Stimulated activated CD8-positive, alpha-beta memory T cell treated with anti-CD3 and anti-CD28 coated beads, Interleukin-15, amount 100 ng/mL, for 24 hours (primary cell): ENCODE measurements around the gene FCHO2.
"Not testable (repeated sequence)": the region's sequence is repeated elsewhere in the genome, so short reads cannot be mapped to it uniquely, and the experiment has no call there.

Experiments used
- DNase-seq: peaks from one replicate; pipeline ENCODE4 v3.0.0-alpha.2; 2020; ENCODE audit warnings: low read depth

FCHO2 gene

DNA sequence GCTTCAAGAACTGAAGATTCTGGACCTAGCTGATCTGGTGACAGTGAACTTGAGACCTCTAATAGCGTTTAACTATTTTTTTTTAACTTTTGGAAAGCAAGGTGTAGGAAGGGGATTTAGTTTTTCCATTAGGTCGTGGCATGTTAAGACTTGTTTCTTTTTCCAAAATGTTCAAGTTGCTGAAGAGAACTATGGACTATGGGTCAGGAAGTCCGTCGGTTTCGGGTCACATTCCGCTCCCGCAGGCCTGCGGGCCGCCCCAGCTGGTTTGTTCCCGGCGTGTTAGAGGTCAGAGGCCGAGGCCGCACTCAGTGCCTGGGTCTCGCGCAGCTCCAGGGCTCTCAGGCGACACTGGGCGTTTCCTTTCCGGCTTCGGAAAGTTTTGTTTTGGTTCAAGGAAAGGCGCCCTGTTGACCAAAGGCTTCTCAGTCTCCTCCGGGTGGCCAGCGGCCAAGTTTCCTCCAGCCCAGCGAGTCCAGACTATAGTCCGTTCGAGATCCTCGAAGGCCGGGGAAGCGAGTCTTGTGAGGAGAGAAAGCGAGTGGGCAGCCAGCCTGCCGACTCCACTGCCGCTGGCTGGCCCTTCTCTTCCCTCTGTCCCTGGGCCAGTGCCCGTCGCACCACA lies 586 bp upstream of the FCHO2 start:
- no peak for DNase-seq

DNA sequence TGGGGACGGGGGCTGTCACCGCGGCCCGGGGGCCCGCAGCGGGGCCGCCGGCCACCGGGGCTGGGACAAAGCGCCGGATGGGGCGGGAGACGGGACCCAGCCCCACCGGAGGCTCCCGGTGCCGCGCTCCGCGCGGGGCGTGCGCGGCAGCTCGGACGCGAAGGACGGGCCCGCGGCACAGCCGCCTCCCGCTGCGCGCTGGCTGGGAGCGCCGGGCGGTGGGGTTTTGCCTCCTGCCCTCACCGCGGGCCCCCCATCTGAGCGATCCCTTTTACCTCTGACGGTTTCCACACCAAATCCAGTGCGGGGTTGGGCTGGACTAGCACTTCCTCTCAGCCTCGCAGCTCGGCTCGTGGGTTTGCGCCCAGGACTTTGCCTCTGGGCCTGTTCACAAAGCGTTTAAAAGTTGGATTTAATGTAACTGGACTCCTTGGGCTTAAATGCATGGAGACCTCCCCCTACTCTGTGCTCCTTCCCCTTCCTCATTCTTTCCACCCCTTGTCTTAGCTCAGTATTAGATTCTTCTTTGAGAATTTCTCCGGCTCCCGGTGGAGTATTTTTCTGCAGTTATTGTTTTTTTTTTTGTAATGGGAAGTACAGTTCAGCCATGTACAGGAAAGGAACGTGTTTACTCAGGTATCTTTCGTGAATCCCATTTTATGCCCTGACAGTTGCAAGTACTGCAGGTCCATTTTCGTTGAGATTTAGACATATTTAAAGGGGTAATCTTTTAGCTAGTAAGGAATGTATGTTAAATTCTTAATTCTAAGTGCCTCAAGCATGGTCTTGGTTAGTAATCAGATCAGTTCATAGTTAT lies 691 bp downstream of the FCHO2 start:
- peak; percentile 4 for DNase-seq

DNA sequence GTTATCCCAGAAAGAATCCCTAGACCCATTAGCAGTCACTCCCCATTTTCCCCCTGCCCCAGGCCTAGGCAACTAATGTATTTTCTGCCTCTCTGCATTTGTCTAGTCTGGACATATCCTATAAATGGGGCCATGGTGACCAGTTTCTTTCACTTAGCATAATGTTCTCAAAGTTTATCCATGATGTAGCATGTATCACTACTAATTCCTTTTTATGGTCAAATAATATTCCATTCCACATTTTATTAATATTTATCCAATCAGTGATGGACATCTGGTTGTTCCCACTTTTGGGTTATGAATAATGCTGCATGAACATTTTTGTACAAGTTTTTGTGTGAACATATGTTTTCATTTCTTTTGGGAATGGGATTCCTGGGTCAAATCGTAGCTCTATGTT lies 1.5 kb downstream of the FCHO2 start:
- no peak for DNase-seq

DNA sequence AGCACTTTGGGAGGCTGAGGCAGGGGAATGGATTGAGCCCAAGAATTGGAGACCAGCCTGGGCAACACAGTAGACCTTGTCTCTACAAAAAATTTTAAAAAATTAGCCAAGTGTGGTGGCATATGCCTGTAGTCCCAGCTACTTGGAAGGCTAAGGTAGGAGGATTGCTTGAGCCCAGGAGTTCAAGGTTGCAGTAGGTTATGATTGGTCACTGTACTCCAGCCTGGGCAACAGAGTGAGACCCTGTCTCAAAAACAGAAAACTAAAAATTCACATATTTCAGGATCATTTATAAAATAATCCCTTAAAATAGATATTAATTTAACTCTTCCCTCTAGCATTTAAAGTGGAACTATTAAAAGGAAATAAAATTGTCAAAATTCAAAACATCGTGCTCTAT lies 3.4 kb downstream of the FCHO2 start:
- DNase-seq, result no peak

DNA sequence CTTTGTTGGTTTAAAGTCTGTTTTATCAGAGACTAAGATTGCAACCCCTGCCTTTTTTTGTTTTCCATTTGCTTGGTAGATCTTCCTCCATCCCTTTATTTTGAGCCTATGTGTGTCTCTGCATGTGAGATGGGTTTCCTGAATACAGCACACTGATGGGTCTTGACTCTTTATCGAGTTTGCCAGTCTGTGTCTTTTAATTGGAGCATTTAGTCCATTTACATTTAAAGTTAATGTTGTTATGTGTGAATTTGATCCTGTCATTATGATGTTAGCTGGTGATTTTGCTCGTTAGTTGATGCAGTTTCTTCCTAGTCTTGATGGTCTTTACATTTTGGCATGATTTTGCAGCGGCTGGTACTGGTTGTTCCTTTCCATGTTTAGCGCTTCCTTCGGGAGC lies 18.6 kb downstream of the FCHO2 start:
- DNase-seq, result not testable (repeated sequence)

DNA sequence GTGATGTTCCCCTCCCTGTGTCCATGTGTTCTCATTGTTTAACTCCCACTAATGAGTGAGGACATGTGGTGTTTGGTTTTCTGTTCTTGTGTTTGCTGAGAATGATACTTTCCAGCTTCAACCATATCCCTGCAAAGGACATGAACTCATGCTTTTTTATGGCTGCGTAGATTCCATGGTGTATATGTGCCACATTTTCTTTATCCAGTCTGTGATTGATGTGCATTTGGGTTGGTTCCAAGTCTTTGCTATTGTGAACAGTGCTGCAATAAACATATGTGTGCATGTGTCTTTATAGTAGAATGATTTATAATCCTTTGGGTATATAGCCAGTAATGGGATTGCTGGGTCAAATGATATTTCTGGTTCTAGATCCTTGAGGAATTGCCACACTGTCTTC lies 21.0 kb downstream of the FCHO2 start:
- not testable (repeated sequence) for DNase-seq

DNA sequence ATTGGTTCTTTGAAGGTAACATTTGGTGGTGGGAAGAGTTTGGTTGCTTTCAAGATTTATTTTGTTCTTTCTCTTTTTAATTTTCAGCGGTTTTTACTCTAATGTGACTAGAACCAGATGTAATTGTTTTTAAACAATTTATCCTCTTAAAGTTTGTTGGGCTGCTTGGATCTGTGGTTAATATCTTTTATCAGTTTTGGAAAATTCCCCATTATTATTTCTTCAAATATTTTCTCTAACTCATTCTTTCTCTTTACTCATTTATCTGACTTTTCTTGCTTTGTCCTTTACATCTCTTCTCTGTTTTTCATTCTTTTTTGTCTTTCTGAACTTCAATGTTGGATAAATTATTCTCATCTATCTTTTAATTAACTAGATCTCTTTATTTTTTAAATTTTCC lies 29.9 kb downstream of the FCHO2 start:
- no peak for DNase-seq

DNA sequence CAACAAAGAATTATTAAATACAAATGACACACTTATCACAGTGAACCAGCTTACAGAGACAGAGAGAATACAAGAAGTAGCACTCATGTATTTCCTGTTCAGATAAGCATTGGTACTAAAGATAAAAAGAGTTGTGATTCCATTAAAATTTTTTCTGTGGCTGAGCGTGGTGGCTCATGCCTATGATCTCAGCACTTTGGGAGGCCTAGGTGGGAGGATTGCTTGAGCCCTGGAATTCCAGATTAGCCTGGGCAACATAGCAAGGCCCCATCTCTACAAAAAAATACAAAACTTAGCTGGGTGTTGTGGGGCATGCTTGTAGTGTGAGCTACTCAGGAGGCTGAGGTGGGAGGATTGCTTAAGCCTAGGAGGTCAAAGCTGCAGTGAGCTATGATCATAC lies 32.9 kb downstream of the FCHO2 start:
- DNase-seq, result no peak

DNA sequence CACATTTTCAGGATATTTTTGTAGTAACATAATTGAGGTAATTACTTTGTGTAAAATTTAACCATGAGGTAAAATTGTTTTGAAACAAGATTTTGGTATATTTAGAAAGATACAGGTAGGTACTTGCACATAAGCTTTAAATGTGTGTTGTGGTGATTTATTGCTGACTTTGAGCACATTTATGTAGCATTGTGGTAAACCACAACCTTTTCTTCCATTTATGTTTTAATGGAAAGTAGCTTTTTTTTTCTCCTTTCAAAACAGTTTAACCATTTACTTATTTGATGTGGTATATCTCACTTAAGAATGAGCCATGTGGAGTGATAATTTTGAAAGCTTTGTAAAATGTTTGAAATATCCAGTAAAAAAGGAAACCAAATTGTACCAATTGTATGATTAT lies 35.6 kb downstream of the FCHO2 start:
- DNase-seq, result no peak

DNA sequence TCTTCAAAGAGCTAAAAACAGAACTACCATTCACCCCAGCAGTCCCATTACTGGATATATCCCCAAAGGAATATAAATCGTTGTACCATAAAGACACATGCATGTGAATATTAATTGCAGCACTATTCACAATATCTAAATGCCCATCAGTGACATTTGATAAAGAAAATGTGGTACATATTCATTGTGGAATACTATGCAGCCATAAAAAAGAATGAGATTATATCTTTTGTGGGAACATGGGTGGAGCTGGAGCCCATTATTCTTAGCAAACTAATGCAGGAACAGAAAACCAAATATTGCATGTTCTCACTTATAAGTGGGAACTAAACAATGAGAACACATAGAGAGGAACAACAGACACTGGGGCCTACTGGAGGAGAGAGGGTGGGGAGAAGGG lies 38.7 kb downstream of the FCHO2 start:
- no peak for DNase-seq

DNA sequence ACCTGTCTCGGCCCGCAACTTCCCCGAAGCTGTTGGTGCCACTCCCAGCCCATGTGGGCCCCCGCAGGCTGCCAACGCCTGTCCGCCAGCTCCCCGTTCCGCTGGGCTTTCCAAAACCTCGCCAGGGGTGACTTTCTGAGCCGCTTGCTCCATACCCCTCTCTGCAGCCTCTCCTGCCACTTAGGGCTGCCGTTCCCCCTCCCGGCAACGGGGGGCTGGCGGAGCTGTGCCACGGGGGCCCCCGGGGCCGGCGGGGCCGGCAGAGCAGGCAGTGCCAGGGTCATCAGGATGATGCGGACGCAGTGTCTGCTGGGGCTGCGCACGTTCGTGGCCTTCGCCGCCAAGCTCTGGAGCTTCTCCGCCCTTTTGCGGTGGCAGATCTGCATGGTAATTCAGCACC lies 40.8 kb downstream of the FCHO2 start:
- DNase-seq, result no peak

DNA sequence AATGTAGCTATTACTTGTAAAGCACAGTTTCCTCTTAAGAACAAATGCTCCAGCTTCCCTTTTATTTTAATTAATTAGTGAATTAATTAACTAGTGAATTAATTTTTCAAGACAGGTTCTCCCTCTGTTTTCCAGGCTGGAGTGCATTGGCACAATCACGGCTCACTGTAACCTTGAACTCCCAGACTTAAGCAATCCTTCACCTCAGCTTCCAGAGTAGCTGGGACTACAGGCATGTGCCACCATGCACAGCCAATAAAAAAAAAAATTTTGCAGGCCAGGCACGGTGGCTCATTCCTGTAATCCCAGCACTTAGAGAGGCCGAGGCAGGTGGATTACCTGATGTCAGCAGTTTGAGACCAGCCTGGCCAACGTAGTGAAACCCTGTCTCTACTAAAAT lies 44.1 kb downstream of the FCHO2 start:
- no peak for DNase-seq

DNA sequence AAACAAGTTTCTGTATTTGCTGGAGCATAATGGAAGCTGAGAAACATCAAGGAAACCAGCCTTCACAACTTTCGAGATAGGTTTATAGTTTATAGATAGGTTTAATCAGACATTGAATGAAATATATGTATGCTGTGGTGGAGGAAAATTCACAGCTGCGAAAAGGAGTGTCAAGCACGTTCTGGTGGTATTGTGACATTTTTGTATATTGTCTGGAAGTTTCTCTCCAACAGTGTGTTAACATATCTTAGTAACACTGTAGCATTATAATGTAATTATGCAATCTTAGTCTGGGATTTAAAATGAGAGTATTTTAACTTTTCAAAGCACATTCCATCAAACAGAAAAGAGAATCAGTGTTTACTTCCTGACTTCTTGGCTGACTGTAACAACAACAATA lies 50.0 kb downstream of the FCHO2 start:
- no peak for DNase-seq

DNA sequence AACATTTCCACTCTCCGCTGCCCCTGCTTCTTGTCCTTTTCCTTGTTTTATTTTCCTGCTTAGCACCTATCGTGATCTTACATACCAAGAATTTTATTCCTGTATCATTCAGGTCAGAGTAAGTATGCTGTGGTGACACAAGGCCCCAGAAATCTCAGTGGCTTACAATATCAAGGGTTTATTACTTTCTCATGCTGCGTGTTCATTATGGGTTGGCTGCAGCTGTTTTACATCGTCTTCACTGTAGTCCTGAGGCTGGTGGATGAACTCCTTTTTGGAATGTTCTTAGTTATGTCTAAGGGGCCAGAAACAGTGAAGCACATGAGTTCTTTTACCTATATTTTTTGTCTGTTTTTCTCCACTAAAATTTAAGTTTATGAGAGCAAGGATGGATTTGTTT lies 51.2 kb downstream of the FCHO2 start:
- no peak for DNase-seq

DNA sequence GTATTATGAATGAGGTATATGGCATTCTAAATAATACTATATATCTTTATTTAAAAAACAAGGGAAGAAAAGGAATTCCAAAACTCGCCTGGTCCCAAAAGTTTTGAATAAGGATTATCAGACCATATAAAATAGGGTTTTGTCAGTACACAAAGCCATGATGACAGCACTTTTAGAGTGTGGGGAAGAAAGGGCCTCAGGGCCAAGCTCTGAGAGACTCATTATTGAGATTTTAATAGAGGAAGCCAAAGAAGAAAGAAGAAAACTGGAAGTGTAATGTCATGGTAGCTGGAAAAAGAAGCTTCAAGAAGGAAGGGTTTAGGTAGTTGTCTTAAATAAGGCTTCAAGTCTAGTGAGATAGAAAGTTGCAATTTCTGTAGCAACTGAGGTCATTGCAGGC lies 53.0 kb downstream of the FCHO2 start:
- DNase-seq, result no peak

DNA sequence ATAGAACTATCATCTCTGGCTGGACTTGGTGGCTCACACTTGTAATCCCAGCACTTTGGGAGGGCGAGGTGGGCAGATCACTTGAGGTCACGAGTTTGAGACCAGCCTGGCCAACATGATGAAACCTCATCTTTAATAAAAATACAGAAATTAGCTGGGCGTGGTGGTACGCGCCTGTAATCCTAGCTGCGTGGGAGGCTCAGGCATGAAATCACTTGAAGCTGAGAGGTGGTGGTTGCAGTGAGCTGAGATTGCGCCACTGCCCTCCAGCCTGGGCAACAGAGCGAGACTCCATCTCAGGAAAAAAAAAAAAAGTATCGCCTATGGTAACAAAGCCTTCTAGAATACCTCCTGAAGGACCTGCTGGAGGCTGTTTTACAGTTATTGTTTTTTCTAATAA lies 55.8 kb downstream of the FCHO2 start:
- DNase-seq, result not testable (repeated sequence)

DNA sequence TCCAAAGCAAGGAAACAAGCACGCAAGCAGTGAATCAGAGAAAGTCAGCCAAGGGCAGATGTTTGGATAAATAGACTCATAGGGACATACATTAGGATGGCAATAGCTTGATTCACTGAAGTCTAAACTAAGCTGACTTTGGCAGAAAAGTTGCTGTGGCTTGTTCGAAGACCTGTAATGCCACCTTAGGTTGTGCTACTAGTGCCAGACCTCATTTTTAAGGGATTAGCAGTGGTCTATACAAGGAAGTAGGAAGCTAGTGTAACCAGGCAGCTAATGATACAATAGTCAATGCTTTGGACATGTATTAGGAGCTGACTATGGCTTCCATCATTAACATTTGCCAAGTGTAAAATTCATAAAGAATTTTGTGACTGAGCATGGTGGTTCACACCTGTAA lies 63.1 kb downstream of the FCHO2 start:
- DNase-seq, result no peak

DNA sequence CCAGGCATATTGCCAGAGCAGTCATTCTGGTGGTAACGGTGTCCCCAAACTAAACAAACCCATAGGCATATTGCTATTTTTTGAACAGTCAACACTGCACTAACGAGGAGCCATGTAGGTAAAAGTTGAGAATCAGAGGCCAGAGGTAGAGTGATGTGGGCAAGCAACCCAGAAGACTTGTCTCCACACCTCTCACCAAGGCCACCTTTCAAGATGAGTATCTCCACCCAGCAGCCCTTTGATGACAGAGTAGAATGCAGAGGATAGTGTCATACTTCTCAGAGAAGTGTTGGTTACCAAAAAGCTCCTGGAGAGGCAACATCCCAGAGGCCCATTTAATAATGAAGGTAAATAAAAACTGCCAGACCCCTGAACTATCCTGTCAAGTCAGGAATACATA lies 63.9 kb downstream of the FCHO2 start:
- DNase-seq, result no peak

DNA sequence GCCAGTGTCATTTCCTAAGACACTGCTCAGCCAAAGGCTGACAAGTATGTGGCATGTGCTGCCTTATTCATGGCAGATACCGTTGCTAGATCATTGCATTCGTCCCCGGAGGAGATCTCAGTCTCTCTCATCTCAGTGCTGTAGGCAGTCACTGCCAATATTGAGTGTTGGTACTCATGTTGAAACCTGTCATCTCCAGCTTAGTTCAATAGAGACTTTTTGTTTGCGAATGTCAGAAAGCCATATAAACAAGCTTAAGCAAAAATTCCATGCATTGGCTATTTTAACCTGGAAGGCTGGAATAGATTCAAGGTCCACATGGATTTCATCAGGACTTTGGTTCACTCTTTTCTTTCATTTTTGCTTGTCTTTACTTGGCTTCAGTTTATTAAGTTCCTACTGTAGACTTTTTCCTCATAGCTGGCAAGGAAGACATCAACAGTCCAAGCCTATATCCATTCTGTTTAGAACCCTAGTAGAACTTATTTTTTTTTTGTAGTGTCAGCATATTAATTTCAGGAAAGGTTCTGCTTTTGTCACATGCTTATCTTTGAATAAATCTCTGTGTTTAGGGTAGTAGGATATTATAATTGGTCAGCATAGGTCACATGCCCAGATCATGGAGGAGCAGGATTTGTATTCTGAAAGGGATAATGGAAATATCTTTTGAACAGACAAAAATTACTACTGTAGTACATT lies 66.8 kb downstream of the FCHO2 start:
- no peak for DNase-seq

DNA sequence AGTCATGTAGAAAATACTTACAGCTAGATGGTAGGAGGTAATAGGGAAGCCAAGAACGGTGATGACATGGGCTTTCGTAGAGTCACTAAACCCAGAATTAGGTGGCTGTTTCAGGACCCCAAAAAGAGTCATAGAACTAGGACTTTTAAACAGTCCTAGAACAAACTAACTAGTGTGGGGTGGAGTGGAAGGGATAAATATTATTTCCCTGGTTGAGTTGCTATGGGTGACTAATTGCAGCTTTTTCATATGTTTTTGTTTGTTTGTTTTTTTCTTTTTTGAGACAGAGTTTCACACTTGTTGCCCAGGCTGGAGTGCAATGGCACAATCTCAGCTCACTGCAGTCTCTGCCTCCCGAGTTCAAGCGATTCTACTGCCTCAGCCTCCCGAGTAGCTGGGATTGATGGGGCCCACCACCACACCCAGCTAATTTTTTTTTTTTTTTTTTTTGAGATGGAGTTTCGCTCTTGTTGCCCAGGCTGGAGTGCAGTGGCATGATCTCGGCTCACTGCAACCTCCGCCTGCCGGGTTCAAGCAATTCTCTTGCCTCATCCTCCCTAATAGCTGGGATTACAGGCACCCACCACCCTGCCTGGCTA lies 69.2 kb downstream of the FCHO2 start:
- not testable (repeated sequence) for DNase-seq

DNA sequence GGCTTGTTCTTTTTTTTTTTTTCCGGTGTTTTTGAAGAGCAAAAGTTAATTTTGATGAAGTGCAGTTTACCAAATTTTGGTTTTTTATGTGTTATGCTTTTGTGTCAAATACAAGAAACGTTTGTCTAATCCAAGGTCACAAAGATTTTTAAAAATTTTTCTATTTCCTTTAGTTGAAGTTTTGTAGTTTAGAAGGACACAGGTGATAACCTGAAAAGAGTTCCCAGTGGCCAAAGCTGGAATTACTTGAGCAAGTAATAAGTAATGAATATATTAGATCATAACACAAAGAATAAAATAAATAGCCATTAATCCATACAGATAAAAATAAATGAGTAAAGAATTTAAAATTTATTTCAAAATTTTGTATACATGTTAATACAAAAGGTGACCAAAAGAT lies 71.5 kb downstream of the FCHO2 start:
- no peak for DNase-seq

DNA sequence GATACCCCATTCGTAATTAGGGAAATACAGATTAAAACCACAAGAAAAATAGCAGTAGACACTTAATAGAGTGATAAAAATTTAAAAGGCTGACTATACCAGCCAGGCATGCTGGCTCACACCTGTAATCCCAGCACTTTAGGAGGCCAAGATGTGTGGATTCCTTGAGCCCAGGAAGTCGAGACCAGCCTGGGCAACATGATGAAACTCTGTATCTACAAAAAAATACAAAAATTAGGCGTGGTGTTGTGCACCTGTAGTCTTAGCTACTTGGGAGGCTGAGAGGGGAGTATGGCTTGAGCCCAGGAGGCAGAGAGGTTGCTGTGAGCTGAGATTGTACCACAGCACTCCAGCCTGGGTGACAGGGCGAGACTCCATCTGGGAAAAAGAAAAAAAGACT lies 72.0 kb downstream of the FCHO2 start:
- DNase-seq, result no peak

DNA sequence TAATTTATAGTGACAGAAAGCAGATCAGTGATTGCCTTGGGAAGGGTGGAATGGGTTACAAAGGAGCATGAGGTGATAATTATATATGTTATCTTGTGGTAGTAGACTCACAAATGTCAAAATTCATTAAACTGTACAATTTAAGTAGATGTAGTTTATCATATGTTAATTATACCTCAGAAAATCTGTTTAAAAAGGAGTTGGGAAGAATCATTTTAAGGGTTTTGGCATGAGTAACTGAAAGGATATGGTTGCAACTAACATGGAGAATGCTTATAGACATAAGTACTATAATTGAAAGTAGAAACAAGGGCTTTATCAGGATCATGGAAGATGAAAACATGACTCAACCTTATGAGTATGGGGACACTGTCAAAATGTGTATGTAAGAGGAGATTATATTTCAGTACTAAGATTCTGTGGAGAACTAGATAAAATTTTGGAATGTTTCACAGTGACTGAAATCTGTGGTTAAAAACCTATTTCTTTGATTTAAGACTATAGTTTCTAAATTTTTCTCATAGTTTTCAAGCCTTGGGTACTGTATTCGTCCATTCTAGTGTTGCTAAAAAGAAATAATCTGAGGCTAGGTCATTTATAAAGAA lies 73.3 kb downstream of the FCHO2 start:
- no peak for DNase-seq
